Liver (tissue), 9 donors: ENCODE measurements around the gene DOCK1. TPM values are rescaled to one million over a fixed set of nuclear protein-coding genes. Genes with fewer than 3 reads are reported as not detected.

Source experiments
- DNase-seq: peaks from one replicate; pipeline ENCODE4 v3.0.0-alpha.2; 2017; ENCODE audit warnings: low spot score
- H3K27ac ChIP-seq, 2 donors: one replicate each; pipeline ENCODE4 v1.7.0; 2013; ENCODE audit warnings: inconsistent platforms in 2 of 2, low read length in 2 of 2, control low read depth in 1 of 2, low read depth in 1 of 2, mild to moderate bottlenecking in 1 of 2
- H3K27me3 ChIP-seq, 4 donors: one replicate each; pipeline versions ENCODE4 v1.6.1 to v1.7.0; 2013; ENCODE audit warnings: low read length in 3 of 4, inconsistent platforms in 1 of 4, mild to moderate bottlenecking in 1 of 4, moderate library complexity in 1 of 4; ENCODE audit not compliant: control insufficient read depth in 4 of 4, insufficient read depth in 4 of 4
- H3K36me3 ChIP-seq, 4 donors: one replicate each; pipeline versions ENCODE4 v1.6.1 to v1.7.0; 2013; ENCODE audit warnings: low read length in 3 of 4, mild to moderate bottlenecking in 3 of 4, low read depth in 1 of 4, moderate library complexity in 1 of 4; ENCODE audit not compliant: control insufficient read depth in 4 of 4, insufficient read depth in 3 of 4
- H3K4me1 ChIP-seq, 4 donors: one replicate each; pipeline versions ENCODE4 v1.6.1 to v1.7.0; 2013; ENCODE audit warnings: low read length in 3 of 4, mild to moderate bottlenecking in 3 of 4, moderate library complexity in 1 of 4; ENCODE audit not compliant: control insufficient read depth in 4 of 4, insufficient read depth in 4 of 4
- H3K4me3 ChIP-seq, 3 donors: one replicate each; pipeline versions ENCODE4 v1.6.1 to v1.7.0; 2013; ENCODE audit warnings: low read length in 3 of 3, control low read depth in 1 of 3, low read depth in 1 of 3, mild to moderate bottlenecking in 1 of 3
- H3K9ac ChIP-seq, 2 donors: one replicate each; pipeline ENCODE4 v1.7.0; 2013; ENCODE audit warnings: low read length in 2 of 2, mild to moderate bottlenecking in 2 of 2, moderate library complexity in 2 of 2, control low read depth in 1 of 2, low read depth in 1 of 2
- H3K9me3 ChIP-seq, 4 donors: one replicate each; pipeline versions ENCODE4 v1.6.1 to v1.7.0; 2013; ENCODE audit warnings: low read length in 3 of 4; ENCODE audit not compliant: control insufficient read depth in 4 of 4
- CTCF ChIP-seq: fragments of 150-350 bp; IDR thresholded peaks from 2 replicates; pipeline ENCODE4 v1.5.1; 2017; ENCODE audit warnings: improper control_type of control experiment, low read depth, low read length; ENCODE audit not compliant: missing input control
- EGR1 ChIP-seq, 2 donors: IDR thresholded peaks; 2 replicates each; pipeline ENCODE4 v1.6.1; 2016 to 2018; ENCODE audit warnings: antibody characterized with exemption in 2 of 2, low read depth in 2 of 2
- FOXA1 ChIP-seq: IDR thresholded peaks from 2 replicates; pipeline ENCODE4 v1.6.1; 2016; ENCODE audit warnings: antibody characterized with exemption
- FOXA2 ChIP-seq: IDR thresholded peaks from 2 replicates; pipeline ENCODE4 v1.6.1; 2016; ENCODE audit warnings: antibody characterized with exemption
- GABPA ChIP-seq, 2 donors: IDR thresholded peaks in 1 of 2; conservative IDR thresholded peaks in 1 of 2; 2 replicates each; pipeline ENCODE4 v1.6.1; 2016; ENCODE audit warnings: antibody characterized with exemption in 2 of 2, mild to moderate bottlenecking in 1 of 2, moderate library complexity in 1 of 2
- HNF4A ChIP-seq, 2 donors: conservative IDR thresholded peaks; 2 replicates each; pipeline ENCODE4 v1.6.1; 2016; ENCODE audit warnings: antibody characterized with exemption in 2 of 2, mild to moderate bottlenecking in 2 of 2
- HNF4G ChIP-seq: IDR thresholded peaks from 2 replicates; pipeline ENCODE4 v1.6.1; 2016; ENCODE audit warnings: antibody characterized with exemption
- JUND ChIP-seq, 2 donors: IDR thresholded peaks; 2 replicates each; pipeline ENCODE4 v1.6.1; 2016; ENCODE audit warnings: antibody characterized with exemption in 2 of 2
- MAX ChIP-seq: IDR thresholded peaks from 2 replicates; pipeline ENCODE4 v1.6.1; 2016; ENCODE audit warnings: antibody characterized with exemption
- NR2F2 ChIP-seq: IDR thresholded peaks from 2 replicates; pipeline ENCODE4 v1.6.1; 2016; ENCODE audit warnings: antibody characterized with exemption
- RAD21 ChIP-seq, 2 donors: IDR thresholded peaks; 2 replicates each; pipeline ENCODE4 v1.6.1; 2016; ENCODE audit warnings: antibody characterized with exemption in 2 of 2, mild to moderate bottlenecking in 2 of 2
- SP1 ChIP-seq: IDR thresholded peaks from 2 replicates; pipeline ENCODE4 v1.6.1; 2018; ENCODE audit warnings: antibody characterized with exemption, mild to moderate bottlenecking
- TAF1 ChIP-seq: conservative IDR thresholded peaks from 2 replicates; pipeline ENCODE4 v1.6.1; 2016; ENCODE audit warnings: antibody characterized with exemption, mild to moderate bottlenecking
- YY1 ChIP-seq: IDR thresholded peaks from 2 replicates; pipeline ENCODE4 v1.6.1; 2016; ENCODE audit warnings: antibody characterized with exemption, mild to moderate bottlenecking
- ZBTB33 ChIP-seq: IDR thresholded peaks from 2 replicates; pipeline ENCODE4 v1.6.1; 2016; ENCODE audit warnings: antibody characterized with exemption
- WGBS: extraction: QIAGEN DNeasy Blood & Tissue Kit; methylation state at CpG from one replicate; pipeline ENCODE4 v1.1.7; 2013; 5-methylcytosine and 5-hydroxymethylcytosine counted together
- polyA plus RNA-seq, 2 donors: library from polyadenylated mRNA; stranded (reverse) in 1 of 2; unstranded in 1 of 2; fragments of 200-250 nt in 1 of 2; fragments of >200 nt in 1 of 2; fragmentation: Nextera tagmentation in 1 of 2; extraction: Ambion mirVana in 1 of 2; gene quantifications; one replicate each; pipeline versions ENCODE4 v1.2.1 to v1.2.3, GENCODE V29; 2013 to 2015
- total RNA-seq, 2 donors: library from RNA; depleted of rRNA; stranded (reverse); fragments of >200 nt; gene quantifications; one replicate each; pipeline ENCODE4 v1.2.3, GENCODE V29; 2014
- TF ChIP-seq, protein P1 (sequence below): IDR thresholded peaks from 2 replicates; pipeline ENCODE4 v1.6.1; 2016; ENCODE audit warnings: antibody characterized with exemption
- donor health status: healthy.
- donor health status: healthy.
- donor health status: healthy.
- donor health status: healthy.
- donor health status: healthy.

The DOCK1 gene
- total and polyA plus RNA-seq, 4 donors, result 3.8 to 28.8 (median 9.1) TPM

GRCh38 chr10:127175357-127176110 lies 270.3 kb downstream of the DOCK1 start:
- 97% methylated on average over 40 of the region's 40 CpGs for WGBS
- H3K36me3 ChIP-seq, result peaks cover 0 to 2% (median 0%) of the 10 kb centered on the region in 4 donors

DNA sequence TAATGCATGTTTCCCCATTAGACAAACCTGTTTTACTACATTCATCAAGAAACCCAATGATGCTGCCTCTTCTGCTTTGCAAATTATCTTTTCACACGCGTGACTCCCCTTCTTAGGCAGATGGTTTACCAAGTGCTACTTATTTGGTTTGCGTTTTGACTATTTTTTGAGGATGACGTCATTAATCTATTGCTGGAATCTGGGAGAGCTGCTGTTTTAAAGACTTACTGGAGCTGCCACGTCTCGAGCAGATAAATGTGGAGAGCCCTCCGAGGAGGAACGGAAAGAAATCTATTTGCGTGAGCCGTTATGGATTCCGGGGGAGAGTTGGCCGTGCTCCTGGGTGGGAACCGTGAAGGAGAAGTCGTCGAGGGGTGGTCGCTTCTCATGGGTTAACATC lies 271.4 kb downstream of the DOCK1 start:
- no peak overlapping the region for H3K9ac ChIP-seq
- H3K4me3 ChIP-seq, result no peak overlapping the region
- no peaks in the 10 kb centered on the region for H3K27me3 ChIP-seq
- no peak overlapping the region for H3K27ac ChIP-seq
- TF ChIP-seq YY1 (no peak), JUND (IDR thresholded peaks at IDR 0.05) (no peak), RAD21 (IDR thresholded peaks at IDR 0.05) (no peak), CTCF (no peak), GABPA (IDR thresholded peaks at IDR 0.05 in 1 of 2, conservative IDR thresholded peaks at IDR 0.05 in 1 of 2) (no peak), HNF4A (conservative IDR thresholded peaks at IDR 0.05) (no peak), SP1 (no peak), FOXA2 (no peak), NR2F2 (no peak), FOXA1 (no peak), EGR1 (IDR thresholded peaks at IDR 0.05; ENCODE audit: low read depth in 2 of 2) (no peak), MAX (no peak), TAF1 (no peak)
- TF ChIP-seq, protein P1, sequence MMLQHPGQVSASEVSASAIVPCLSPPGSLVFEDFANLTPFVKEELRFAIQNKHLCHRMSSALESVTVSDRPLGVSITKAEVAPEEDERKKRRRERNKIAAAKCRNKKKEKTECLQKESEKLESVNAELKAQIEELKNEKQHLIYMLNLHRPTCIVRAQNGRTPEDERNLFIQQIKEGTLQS, result no peak
- no peaks in the 10 kb centered on the region for H3K9me3 ChIP-seq
- WGBS, result 95% methylated on average over 16 of the region's 16 CpGs
- DNase-seq, result no peak
- peaks cover 0 to 2% (median 0%) of the 10 kb centered on the region in 4 donors for H3K36me3 ChIP-seq
- no peaks in the 10 kb centered on the region for H3K4me1 ChIP-seq

More at GRCh38 chr10:127175357-127176110, 270.3 kb downstream of the DOCK1 start:
- H3K9me3 ChIP-seq, result no peaks in the 10 kb centered on the region
- TF ChIP-seq HNF4A (conservative IDR thresholded peaks at IDR 0.05), result no peak
- no peak for TF ChIP-seq GABPA (IDR thresholded peaks at IDR 0.05 in 1 of 2, conservative IDR thresholded peaks at IDR 0.05 in 1 of 2)
- TF ChIP-seq, protein P1, result no peak
- no peak for TF ChIP-seq YY1
- TF ChIP-seq CTCF, result no peak
- no peak for TF ChIP-seq RAD21 (IDR thresholded peaks at IDR 0.05)
- no peak for TF ChIP-seq SP1
- TF ChIP-seq ZBTB33, result no peak
- no peak for TF ChIP-seq HNF4G
- no peak for TF ChIP-seq MAX
- H3K4me3 ChIP-seq, result no peak overlapping the region
- no peak overlapping the region for H3K9ac ChIP-seq
- no peak for DNase-seq
- no peak overlapping the region for H3K27ac ChIP-seq
- no peaks in the 10 kb centered on the region for H3K4me1 ChIP-seq
- H3K27me3 ChIP-seq, result no peaks in the 10 kb centered on the region
